Fibroblast of lung (primary cell): ENCODE measurements around the gene EHMT1. TPM values are rescaled to one million over a fixed set of nuclear protein-coding genes. Genes with fewer than 3 reads are reported as not detected.

Experiments used
- DNase-seq, 2 donors: peaks; one replicate each; pipeline versions ENCODE4 v3.0.0 to v3.0.0-alpha.2; 2010; ENCODE audit warnings: low read depth in 2 of 2
- H2AFZ ChIP-seq: 2 replicates; pipeline ENCODE4 v1.5.1; 2012; ENCODE audit warnings: low read length, control low read depth, inconsistent platforms
- H3K27ac ChIP-seq: 2 replicates; pipeline ENCODE4 v1.5.1; 2011; ENCODE audit warnings: low read length, control low read depth; ENCODE audit not compliant: insufficient read depth
- H3K27me3 ChIP-seq: 2 replicates; pipeline ENCODE4 v1.5.1; 2011; ENCODE audit warnings: mild to moderate bottlenecking, low read length; ENCODE audit not compliant: control insufficient read depth, insufficient read depth
- H3K36me3 ChIP-seq: 2 replicates; pipeline ENCODE4 v1.5.1; 2011; ENCODE audit warnings: low read length; ENCODE audit not compliant: control insufficient read depth, insufficient read depth
- H3K4me1 ChIP-seq: 2 replicates; pipeline ENCODE4 v1.5.1; 2011; ENCODE audit warnings: low read length; ENCODE audit not compliant: control insufficient read depth, insufficient read depth; ENCODE audit errors: extremely low read depth
- H3K4me2 ChIP-seq: 2 replicates; pipeline ENCODE4 v1.5.1; 2011; ENCODE audit warnings: low read length, control low read depth; ENCODE audit not compliant: insufficient read depth; ENCODE audit errors: extremely low read depth
- H3K4me3 ChIP-seq, 4 experiments: fragments of 200-600 bp in 1 of 4; sonication (generic) in 1 of 4; replicated peaks in 1 of 4; 2 replicates each; pipeline ENCODE4 v1.5.1; 2011 to 2016; ENCODE audit warnings: low read length in 4 of 4, low read depth in 3 of 4, mild to moderate bottlenecking in 3 of 4, control low read depth in 2 of 4, inconsistent platforms in 1 of 4, mixed read lengths in 1 of 4; ENCODE audit not compliant: insufficient read depth in 1 of 4; ENCODE audit errors: control extremely low read depth in 1 of 4
- H3K79me2 ChIP-seq: 2 replicates; pipeline ENCODE4 v1.5.1; 2012; ENCODE audit warnings: mild to moderate bottlenecking, low read length, inconsistent platforms; ENCODE audit not compliant: control insufficient read depth, insufficient read depth
- H3K9ac ChIP-seq: 2 replicates; pipeline ENCODE4 v1.5.1; 2011; ENCODE audit warnings: mild to moderate bottlenecking, low read length, control low read depth; ENCODE audit not compliant: insufficient read depth
- H3K9me3 ChIP-seq: 2 replicates; pipeline ENCODE4 v1.5.1; 2012; ENCODE audit warnings: low read depth, low read length; ENCODE audit not compliant: control insufficient read depth, insufficient read depth
- H4K20me1 ChIP-seq: 2 replicates; pipeline ENCODE4 v1.5.1; 2011; ENCODE audit warnings: low read length; ENCODE audit not compliant: control insufficient read depth, insufficient read depth; ENCODE audit errors: extremely low read depth
- EZH2 ChIP-seq: IDR thresholded peaks from 2 replicates; pipeline ENCODE4 v1.5.1; 2012; ENCODE audit warnings: low read length, control low read depth, mild to moderate bottlenecking; ENCODE audit errors: missing control alignments
- polyA plus RNA-seq, 2 donors: library from polyadenylated mRNA; depleted of rRNA in 1 of 2; stranded (reverse) in 1 of 2; unstranded in 1 of 2; fragments of >200 nt; gene quantifications; 2 replicates each; pipeline ENCODE4 v1.2.1, GENCODE V29; 2011 to 2012; ENCODE audit warnings: missing spikeins in 1 of 2
- total RNA-seq: library from RNA; depleted of rRNA; stranded (reverse); fragments of >200 nt; gene quantifications from 2 replicates; pipeline ENCODE4 v1.2.1, GENCODE V29; 2014
- TF ChIP-seq, protein P1 (sequence below), 2 donors: IDR thresholded peaks in 1 of 2; conservative IDR thresholded peaks in 1 of 2; 1 replicate in 1 of 2; 2 replicates in 1 of 2; pipeline ENCODE4 v1.5.1; 2011 to 2012; ENCODE audit warnings: low read length in 2 of 2, control low read depth in 1 of 2, inconsistent platforms in 1 of 2, low read depth in 1 of 2, mild to moderate bottlenecking in 1 of 2

The EHMT1 gene
- total and polyA plus RNA-seq, 2 donors (not counting 1 experiment from before 2014, with no cell fraction given), result 22.4 to 48.6 TPM

DNA sequence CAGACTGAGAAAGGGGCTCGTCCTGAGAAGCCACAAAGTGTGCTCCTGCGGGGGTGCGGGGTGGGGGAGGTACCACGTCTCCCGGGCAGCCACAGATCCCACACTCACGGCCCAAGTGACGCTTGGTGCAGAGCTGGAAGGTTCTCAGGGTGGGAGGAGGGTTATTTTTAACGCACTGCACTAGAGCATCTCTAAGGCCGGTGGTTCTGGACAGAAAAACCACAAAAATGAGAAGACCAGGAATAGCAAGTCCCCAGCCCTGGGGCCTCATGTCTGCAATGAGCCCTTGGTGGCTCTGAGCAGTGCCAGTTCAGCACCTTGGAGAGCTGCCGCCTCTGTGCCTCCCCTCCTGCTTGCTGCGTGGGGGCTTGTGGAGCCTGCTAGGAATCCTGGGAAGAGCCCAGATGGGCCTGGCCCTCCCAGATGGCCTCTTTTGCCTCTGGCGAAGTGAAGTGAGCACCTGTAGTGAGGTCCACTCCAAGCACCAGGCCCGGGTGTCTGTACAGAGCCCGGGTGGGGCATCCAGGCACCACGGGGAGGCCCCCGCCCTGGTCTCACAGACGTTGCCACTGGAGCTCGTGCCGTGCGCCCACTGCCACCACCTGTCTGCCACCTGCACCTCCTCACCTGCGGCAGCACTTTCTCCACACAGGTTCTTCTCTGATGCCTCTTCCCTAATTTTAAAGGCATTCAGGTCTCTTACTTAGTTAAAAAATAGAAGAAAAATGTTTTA, 209.9 kb downstream of the EHMT1 start:
- Histone ChIP-seq H3K36me3 (peaks cover 7% of the 10 kb centered on the region), H3K4me1 (no peaks in the 10 kb centered on the region), H3K27me3 (no peaks in the 10 kb centered on the region), H3K9me3 (no peaks in the 10 kb centered on the region), H3K27ac (no peak overlapping the region), H3K79me2 (no peaks in the 10 kb centered on the region), H3K9ac (no peak overlapping the region), H4K20me1 (no peaks in the 10 kb centered on the region), H3K4me3 (no peak overlapping the region), H3K4me2 (no peak overlapping the region), H2AFZ (no peak overlapping the region)
- DNase-seq, result peak; percentile 8 to 10
- TF ChIP-seq, protein P1, sequence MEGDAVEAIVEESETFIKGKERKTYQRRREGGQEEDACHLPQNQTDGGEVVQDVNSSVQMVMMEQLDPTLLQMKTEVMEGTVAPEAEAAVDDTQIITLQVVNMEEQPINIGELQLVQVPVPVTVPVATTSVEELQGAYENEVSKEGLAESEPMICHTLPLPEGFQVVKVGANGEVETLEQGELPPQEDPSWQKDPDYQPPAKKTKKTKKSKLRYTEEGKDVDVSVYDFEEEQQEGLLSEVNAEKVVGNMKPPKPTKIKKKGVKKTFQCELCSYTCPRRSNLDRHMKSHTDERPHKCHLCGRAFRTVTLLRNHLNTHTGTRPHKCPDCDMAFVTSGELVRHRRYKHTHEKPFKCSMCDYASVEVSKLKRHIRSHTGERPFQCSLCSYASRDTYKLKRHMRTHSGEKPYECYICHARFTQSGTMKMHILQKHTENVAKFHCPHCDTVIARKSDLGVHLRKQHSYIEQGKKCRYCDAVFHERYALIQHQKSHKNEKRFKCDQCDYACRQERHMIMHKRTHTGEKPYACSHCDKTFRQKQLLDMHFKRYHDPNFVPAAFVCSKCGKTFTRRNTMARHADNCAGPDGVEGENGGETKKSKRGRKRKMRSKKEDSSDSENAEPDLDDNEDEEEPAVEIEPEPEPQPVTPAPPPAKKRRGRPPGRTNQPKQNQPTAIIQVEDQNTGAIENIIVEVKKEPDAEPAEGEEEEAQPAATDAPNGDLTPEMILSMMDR (conservative IDR thresholded peaks at IDR 0.05 in 1 of 2, IDR thresholded peaks at IDR 0.05 in 1 of 2; ENCODE audit: low read depth in 1 of 2, low read length in 2 of 2), result no peak
- no peak for TF ChIP-seq EZH2

DNA sequence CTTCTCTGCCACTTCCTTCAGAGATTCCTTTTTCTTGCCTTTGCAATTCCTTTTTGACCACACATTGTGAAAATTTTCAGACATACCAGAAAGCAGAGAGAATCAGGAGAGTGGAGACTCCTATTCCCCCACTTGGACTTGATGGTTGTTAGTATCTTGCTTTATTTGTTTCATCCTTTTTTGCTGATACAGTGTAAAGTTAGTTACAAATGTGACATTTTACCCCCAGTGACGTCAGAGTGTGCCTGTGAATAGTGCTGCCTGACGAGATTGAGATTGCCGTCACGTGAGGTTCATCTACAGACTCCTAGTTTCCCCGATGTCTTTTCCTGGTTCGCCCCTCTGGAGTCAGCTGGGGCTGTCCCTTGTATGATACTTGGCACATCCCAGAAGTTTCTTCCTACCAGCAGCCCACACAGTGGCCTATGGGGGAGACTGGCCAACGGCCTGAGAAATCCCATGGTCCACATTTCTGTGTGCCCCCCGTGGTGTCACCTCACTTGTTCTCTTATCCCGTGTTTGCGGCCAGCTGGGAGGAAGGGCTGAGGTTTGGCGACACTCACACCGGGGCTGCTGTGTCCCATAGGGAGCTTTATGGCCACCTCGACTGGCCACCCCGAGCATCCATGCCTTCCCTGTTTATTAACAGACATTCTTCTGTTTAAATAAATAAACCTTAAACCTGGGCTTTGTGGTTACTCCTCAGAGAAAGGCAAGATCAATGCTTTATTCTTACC, 210.6 kb downstream of the EHMT1 start:
- Histone ChIP-seq H3K4me3 (no peak overlapping the region), H3K27ac (no peak overlapping the region), H3K9me3 (no peaks in the 10 kb centered on the region), H2AFZ (no peak overlapping the region), H3K36me3 (peaks cover 11% of the 10 kb centered on the region), H3K79me2 (no peaks in the 10 kb centered on the region), H3K27me3 (no peaks in the 10 kb centered on the region), H3K4me1 (no peaks in the 10 kb centered on the region), H3K9ac (no peak overlapping the region), H3K4me2 (no peak overlapping the region), H4K20me1 (no peaks in the 10 kb centered on the region)
- TF ChIP-seq EZH2, result no peak
- DNase-seq, result no peak

DNA sequence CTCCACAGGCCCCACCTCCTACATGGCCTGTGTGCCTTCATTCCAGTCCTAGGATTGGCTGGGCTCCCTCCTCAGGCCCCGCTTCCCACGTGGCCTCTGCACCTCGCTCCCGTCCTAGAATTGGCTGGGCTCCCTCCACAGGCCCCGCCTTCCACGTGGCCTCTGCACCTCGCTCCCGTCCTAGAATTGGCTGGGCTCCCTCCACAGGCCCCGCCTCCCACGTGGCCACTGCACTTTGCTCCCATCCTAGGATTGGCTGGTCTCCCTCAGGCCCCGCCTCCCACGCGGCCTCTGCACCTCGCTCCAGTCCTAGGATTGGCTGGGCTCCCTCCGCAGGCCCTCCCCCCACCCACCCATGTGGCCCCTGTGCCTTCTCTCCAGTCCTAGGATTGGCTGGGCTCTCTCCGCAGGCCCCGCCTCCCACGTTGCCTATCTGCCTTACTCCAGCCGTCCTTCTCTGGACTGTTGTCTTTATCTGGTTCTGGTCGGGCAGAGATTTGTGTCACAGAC, 213.4 kb downstream of the EHMT1 start:
- no peaks in the 10 kb centered on the region for H3K79me2 ChIP-seq
- no peaks in the 10 kb centered on the region for H3K4me1 ChIP-seq
- H3K4me2 ChIP-seq, result no peak overlapping the region
- no peak for DNase-seq
- no peaks in the 10 kb centered on the region for H3K9me3 ChIP-seq
- no peak overlapping the region for H3K27ac ChIP-seq
- no peak overlapping the region for H2AFZ ChIP-seq
- no peak overlapping the region for H3K4me3 ChIP-seq
- peaks cover 11% of the 10 kb centered on the region for H3K36me3 ChIP-seq
- H3K27me3 ChIP-seq, result no peaks in the 10 kb centered on the region
- TF ChIP-seq EZH2, result no peak
- TF ChIP-seq, protein P1 (conservative IDR thresholded peaks at IDR 0.05 in 1 of 2, IDR thresholded peaks at IDR 0.05 in 1 of 2; ENCODE audit: low read depth in 1 of 2, low read length in 2 of 2), result no peak
- no peak overlapping the region for H3K9ac ChIP-seq
- H4K20me1 ChIP-seq, result no peaks in the 10 kb centered on the region
